ENCODE measurements around the gene TSPAN11.

Gene TSPAN11

GRCh38 chr12:30959110-30959710 lies 32.7 kb downstream of the TSPAN11 start:
- Histone ChIP-seq H3K36me3 (no peaks in the 10 kb centered on the region), H3K27me3 (peaks cover 17% of the 10 kb centered on the region), H3K9me3 (no peaks in the 10 kb centered on the region), H3K4me3 (ENCODE audit: low read depth, low read length) (no peak overlapping the region), H3K4me1 (no peaks in the 10 kb centered on the region)
- no peak for TF ChIP-seq CTCF (IDR thresholded peaks at IDR 0.05; ENCODE audit: low read depth, low read length)
- DNase-seq = no peak

GRCh38 chr12:30959778-30960177 lies 33.2 kb downstream of the TSPAN11 start:
- DNase-seq = no peak
- no peak for TF ChIP-seq CTCF (IDR thresholded peaks at IDR 0.05; ENCODE audit: low read depth, low read length)
- Histone ChIP-seq H3K4me1 (no peaks in the 10 kb centered on the region), H3K4me3 (ENCODE audit: low read depth, low read length) (no peak overlapping the region), H3K27me3 (peaks cover 20% of the 10 kb centered on the region), H3K9me3 (no peaks in the 10 kb centered on the region), H3K36me3 (no peaks in the 10 kb centered on the region)

- TF ChIP-seq CTCF (IDR thresholded peaks at IDR 0.05; ENCODE audit: low read depth, low read length) = no peak
- no peaks in the 10 kb centered on the region for H3K4me1 ChIP-seq
- DNase-seq = no peak
- peaks cover 20% of the 10 kb centered on the region for H3K27me3 ChIP-seq
- H3K9me3 ChIP-seq = no peaks in the 10 kb centered on the region
- no peak overlapping the region for H3K4me3 ChIP-seq (ENCODE audit: low read depth, low read length)
- H3K36me3 ChIP-seq = no peaks in the 10 kb centered on the region
These were observed 34.5 kb downstream of the TSPAN11 start for GRCh38 chr12:30961030-30961429.

- Histone ChIP-seq H3K27me3 (peaks cover 20% of the 10 kb centered on the region), H3K4me1 (no peaks in the 10 kb centered on the region), H3K36me3 (no peaks in the 10 kb centered on the region), H3K4me3 (ENCODE audit: low read depth, low read length) (no peak overlapping the region), H3K9me3 (no peaks in the 10 kb centered on the region)
- no peak for DNase-seq
- no peak for TF ChIP-seq CTCF (IDR thresholded peaks at IDR 0.05; ENCODE audit: low read depth, low read length)
These were observed 35.5 kb downstream of the TSPAN11 start for GRCh38 chr12:30962047-30962446.

- peaks cover 20% of the 10 kb centered on the region for H3K27me3 ChIP-seq
- H3K9me3 ChIP-seq = no peaks in the 10 kb centered on the region
- no peak overlapping the region for H3K4me3 ChIP-seq (ENCODE audit: low read depth, low read length)
- no peak for TF ChIP-seq CTCF (IDR thresholded peaks at IDR 0.05; ENCODE audit: low read depth, low read length)
- DNase-seq = no peak
- no peaks in the 10 kb centered on the region for H3K36me3 ChIP-seq
- H3K4me1 ChIP-seq = no peaks in the 10 kb centered on the region
These were observed 37.4 kb downstream of the TSPAN11 start for GRCh38 chr12:30963709-30964564.

Measured in BE2C (cell line).